SK-N-SH (cell line): Measurements from ENCODE around the gene RHOBTB3. TPM values are rescaled to one million over a fixed set of nuclear protein-coding genes. Genes with fewer than 3 reads are reported as not detected.

Experiments
- CTCF ChIA-PET: fragments of 300-600, 350-600 bp; formaldehyde crosslinking; extraction: SDS; loops from one replicate; lab custom pipeline; 2021; lab: Yijun Ruan, JAX
- POLR2A ChIA-PET: fragments of 350-600 bp; sonication (Branson Sonifier 250); formaldehyde crosslinking; extraction: SDS; loops from one replicate; lab custom pipeline; 2020; ENCODE audit warnings: antibody characterized with exemption, inconsistent platforms; lab: Yijun Ruan, JAX
- DNase-seq: peaks from one replicate; pipeline ENCODE4 v3.0.0; 2012
- H2AFZ ChIP-seq: fragments of 200-600 bp; sonication (generic); 2 replicates; pipeline ENCODE4 v1.8.1; 2016; ENCODE audit warnings: antibody characterized with exemption, mild to moderate bottlenecking, low read depth
- H3F3A ChIP-seq: fragments of 200-600 bp; sonication (generic); replicated peaks from 2 replicates; pipeline ENCODE3; 2016; ENCODE audit warnings: antibody characterized with exemption, mild to moderate bottlenecking; ENCODE audit not compliant: insufficient read depth
- H3K27ac ChIP-seq, 2 experiments: fragments of 200-500 bp in 1 of 2; fragments of 200-600 bp in 1 of 2; sonication (Bioruptor generic) in 1 of 2; sonication (generic), shearing (Covaris generic) in 1 of 2; 2 replicates each; pipeline versions ENCODE4 v1.5.1 to v1.6.1; 2014 to 2016; ENCODE audit warnings: low read depth in 2 of 2, inconsistent platforms in 1 of 2, low read length in 1 of 2, mild to moderate bottlenecking in 1 of 2, mixed read lengths in 1 of 2
- H3K27me3 ChIP-seq: fragments of 200-600 bp; sonication (generic), shearing (Covaris generic); 2 replicates; pipeline ENCODE4 v1.6.1; 2016; ENCODE audit warnings: mixed run types; ENCODE audit not compliant: insufficient read depth
- H3K36me3 ChIP-seq, 2 experiments: fragments of 200-500 bp in 1 of 2; fragments of 200-600 bp in 1 of 2; sonication (Bioruptor generic) in 1 of 2; sonication (generic) in 1 of 2; replicated peaks in 1 of 2; 2 replicates each; pipeline versions ENCODE3 to v1.5.1; 2014 to 2016; ENCODE audit warnings: low read length in 1 of 2, mild to moderate bottlenecking in 1 of 2; ENCODE audit not compliant: insufficient read depth in 2 of 2, control insufficient read depth in 1 of 2
- H3K4me1 ChIP-seq, 2 experiments: fragments of 200-500 bp in 1 of 2; fragments of 200-600 bp in 1 of 2; sonication (Bioruptor generic) in 1 of 2; sonication (generic), shearing (Covaris generic) in 1 of 2; 2 replicates each; pipeline versions ENCODE4 v1.5.1 to v1.6.1; 2014 to 2016; ENCODE audit warnings: low read depth in 1 of 2, low read length in 1 of 2, mixed run types in 1 of 2; ENCODE audit not compliant: insufficient read depth in 2 of 2, control insufficient read depth in 1 of 2
- H3K4me2 ChIP-seq: fragments of 200-600 bp; sonication (generic), shearing (Covaris generic); 2 replicates; pipeline ENCODE4 v1.6.1; 2017; ENCODE audit warnings: mixed run types
- H3K4me3 ChIP-seq, 2 experiments: fragments of 200-500 bp in 1 of 2; fragments of 200-600 bp in 1 of 2; sonication (Bioruptor generic) in 1 of 2; sonication (generic), shearing (Covaris generic) in 1 of 2; 2 replicates each; pipeline versions ENCODE4 v1.5.1 to v1.8.1; 2014 to 2016; ENCODE audit warnings: low read depth in 2 of 2, inconsistent platforms in 1 of 2, low read length in 1 of 2, mild to moderate bottlenecking in 1 of 2, mixed read lengths in 1 of 2, moderate library complexity in 1 of 2
- H3K79me2 ChIP-seq: fragments of 200-600 bp; sonication (generic); 2 replicates; pipeline ENCODE4 v1.8.1; 2017; ENCODE audit warnings: mild to moderate bottlenecking; ENCODE audit not compliant: insufficient read depth
- H3K9ac ChIP-seq: fragments of 200-600 bp; sonication (generic); 2 replicates; pipeline ENCODE4 v1.6.1; 2017; ENCODE audit warnings: mixed run types
- H3K9me2 ChIP-seq: fragments of 200-600 bp; sonication (generic); 2 replicates; pipeline ENCODE4 v1.6.1; 2017; ENCODE audit warnings: mixed run types
- H3K9me3 ChIP-seq: fragments of 200-600 bp; sonication (generic); 2 replicates; pipeline ENCODE4 v1.6.1; 2017; ENCODE audit warnings: mixed run types, mild to moderate bottlenecking, moderate library complexity
- H4K20me1 ChIP-seq: fragments of 200-600 bp; sonication (generic); 2 replicates; pipeline ENCODE4 v1.6.1; 2017; ENCODE audit warnings: mild to moderate bottlenecking, mixed run types; ENCODE audit not compliant: insufficient read depth
- CHD2 ChIP-seq: fragments of 150-350 bp; IDR thresholded peaks from 2 replicates; pipeline ENCODE4 v1.6.1; 2018; ENCODE audit warnings: low read length; ENCODE audit not compliant: partially characterized antibody
- CTCF ChIP-seq: fragments of 200-600 bp; sonication (generic); IDR thresholded peaks from 2 replicates; pipeline ENCODE4 v1.6.1; 2017; ENCODE audit warnings: antibody characterized with exemption, mild to moderate bottlenecking, moderate library complexity
- ELF1 ChIP-seq: IDR thresholded peaks from 2 replicates; pipeline ENCODE4 v1.4.0; 2012
- EP300 ChIP-seq, 2 experiments: IDR thresholded peaks; 2 replicates each; pipeline versions ENCODE4 v1.4.0 to v1.6.1; 2012; ENCODE audit warnings: borderline replicate concordance in 1 of 2, low read depth in 1 of 2, low read length in 1 of 2
- FOXJ3 ChIP-seq: sonication (generic); formaldehyde crosslinking; IDR thresholded peaks from 2 replicates; pipeline ENCODE4 v1.5.1; 2020; ENCODE audit warnings: mild to moderate bottlenecking, missing genetic modification reagents
- FOXM1 ChIP-seq: IDR thresholded peaks from 2 replicates; pipeline ENCODE4 v1.4.0; 2012; ENCODE audit warnings: low read depth, mild to moderate bottlenecking
- GATA2 ChIP-seq: sonication (generic); formaldehyde crosslinking; IDR thresholded peaks from 2 replicates; pipeline ENCODE4 v1.5.0; 2020; ENCODE audit warnings: mild to moderate bottlenecking, missing genetic modification reagents
- IRF3 ChIP-seq: fragments of 150-350 bp; IDR thresholded peaks from 2 replicates; pipeline ENCODE4 v1.6.1; 2016; ENCODE audit warnings: mild to moderate bottlenecking, low read depth, low read length
- JUND ChIP-seq: IDR thresholded peaks from 2 replicates; pipeline ENCODE4 v1.4.0; 2012
- MAX ChIP-seq: IDR thresholded peaks from 2 replicates; pipeline ENCODE4 v1.4.0; 2012; ENCODE audit warnings: low read depth
- NFIC ChIP-seq: IDR thresholded peaks from 2 replicates; pipeline ENCODE4 v1.4.0; 2012; ENCODE audit warnings: borderline replicate concordance
- PBX3 ChIP-seq: IDR thresholded peaks from 2 replicates; pipeline ENCODE4; 2012
- POLR2AphosphoS5 ChIP-seq: IDR thresholded peaks from 2 replicates; pipeline ENCODE4 v1.6.1; 2012; ENCODE audit warnings: low read depth, low read length
- RAD21 ChIP-seq: IDR thresholded peaks from 2 replicates; pipeline ENCODE4 v1.6.1; 2012; ENCODE audit warnings: mild to moderate bottlenecking, low read length
- RXRA ChIP-seq: IDR thresholded peaks from 2 replicates; pipeline ENCODE4 v1.4.0; 2012; ENCODE audit warnings: low read depth, mild to moderate bottlenecking, borderline replicate concordance
- SIN3A ChIP-seq: IDR thresholded peaks from 2 replicates; pipeline ENCODE4 v1.6.1; 2012; ENCODE audit warnings: low read depth, mild to moderate bottlenecking, low read length, moderate library complexity, borderline replicate concordance
- SMC3 ChIP-seq: IDR thresholded peaks from 2 replicates; pipeline ENCODE4 v1.6.1; 2012; ENCODE audit warnings: low read depth, low read length, improper control_type of control experiment
- TAF1 ChIP-seq: IDR thresholded peaks from 2 replicates; pipeline ENCODE4 v1.6.1; 2012; ENCODE audit warnings: low read depth, mild to moderate bottlenecking, low read length, moderate library complexity, borderline replicate concordance
- TCF12 ChIP-seq: IDR thresholded peaks from 2 replicates; pipeline ENCODE4 v1.4.0; 2012
- USF1 ChIP-seq: IDR thresholded peaks from 2 replicates; pipeline ENCODE4 v1.4.0; 2012; ENCODE audit warnings: low read depth, borderline replicate concordance
- WGBS: methylation state at CpG from one replicate; pipeline ENCODE4 v1.1.6; 2017; ENCODE audit warnings: low lambda C conversion rate; 5-methylcytosine and 5-hydroxymethylcytosine counted together
- polyA plus RNA-seq, 3 experiments: library from polyadenylated mRNA; depleted of rRNA; stranded (reverse); fragments of >200 nt; gene quantifications; 2 replicates each; pipeline ENCODE4 v1.2.3, GENCODE V29; 2012

RHOBTB3 gene
- polyA plus RNA-seq, 1 of the 3 experiments (the other 2 are of a cell fraction), result 59.3 TPM

GRCh38 chr5:95759634-95760033 is 28.5 kb downstream of the RHOBTB3 start:
- no peak overlapping the region for H3K4me3 ChIP-seq
- no peaks in the 10 kb centered on the region for H3K9me3 ChIP-seq
- no peaks in the 10 kb centered on the region for H3K9me2 ChIP-seq
- no peak for DNase-seq
- no peaks in the 10 kb centered on the region for H4K20me1 ChIP-seq
- no peak overlapping the region; the same call in 1 of the 2 replicates for H2AFZ ChIP-seq
- peak overlapping the region; percentile 77 to 88 for H3K27ac ChIP-seq
- H3K9ac ChIP-seq, result no peak overlapping the region; the same call in 1 of the 2 replicates
- POLR2A ChIA-PET, result no interaction called here
- CTCF ChIA-PET, result no interaction called here
- TF ChIP-seq PBX3 (no peak), TAF1 (no peak), FOXM1 (no peak), JUND (no peak), CTCF (no peak), USF1 (no peak), EP300 (IDR thresholded peaks at IDR 0.05; ENCODE audit: borderline replicate concordance in 1 of 2, low read depth in 1 of 2, low read length in 1 of 2) (no peak), IRF3 (no peak), SIN3A (no peak), ELF1 (no peak), RAD21 (no peak), TCF12 (no peak), FOXJ3 (CRISPR knock-in tag) (no peak), RXRA (no peak), MAX (no peak), POLR2AphosphoS5 (no peak), SMC3 (no peak), NFIC (no peak), GATA2 (CRISPR knock-in tag) (no peak), CHD2 (no peak)
- peaks cover 5% of the 10 kb centered on the region; the same call in 1 of the 2 replicates for H3K79me2 ChIP-seq
- H3K36me3 ChIP-seq, result peaks cover 38 to 46% of the 10 kb centered on the region in 2 experiments
- 66% methylated on average over 2 of the region's 2 CpGs for WGBS
- no peaks in the 10 kb centered on the region for H3K27me3 ChIP-seq
- H3K4me1 ChIP-seq, result peaks cover 33 to 40% of the 10 kb centered on the region in 2 experiments; a peak in 3 of 4 replicates
- no peak overlapping the region for H3K4me2 ChIP-seq
- H3F3A ChIP-seq, result peaks cover 28% of the 10 kb centered on the region
